Measurements from ENCODE around the gene PPIL1.

- no peak for TF ChIP-seq CTCF (optimal IDR thresholded peaks at IDR 0.05 in 1 of 3, IDR thresholded peaks at IDR 0.05 in 1 of 3, conservative IDR thresholded peaks at IDR 0.05 in 1 of 3; ENCODE audit: extremely low read depth in 1 of 3, insufficient read depth in 2 of 3, low read length in 3 of 3)
- no peak for TF ChIP-seq EZH2 (IDR thresholded peaks at IDR 0.05; ENCODE audit: low read length)
These were observed 21.3 kb downstream of the PPIL1 start for GRCh38 chr6:36853325-36853724.

All from keratinocyte (primary cell).